Measurements from ENCODE around the gene OR2B6.
"Not testable (repeated sequence)": the region's sequence is repeated elsewhere in the genome, so short reads cannot be mapped to it uniquely, and the experiment has no call there.

The OR2B6 gene

GRCh38 chr6:27931209-27931608 is 25.8 kb upstream of the OR2B6 start:
- no peak overlapping the region for H3K27ac ChIP-seq
- no peak overlapping the region for H3K4me3 ChIP-seq (ENCODE audit: low read depth, low read length)
- in situ Hi-C loops (cut with HindIII; ENCODE audit: low pct_ligation_motif_present, low sequenced_read_pairs) = no loop called here
- no peaks in the 10 kb centered on the region for H3K36me3 ChIP-seq (replicated peaks)
- no peak for DNase-seq
- H3K27me3 ChIP-seq (replicated peaks) = no peaks in the 10 kb centered on the region
- TF ChIP-seq CTCF (IDR thresholded peaks at IDR 0.05; ENCODE audit: low read depth, low read length, missing control alignments) = no peak

- Histone ChIP-seq H3K36me3 (replicated peaks) (no peaks in the 10 kb centered on the region), H3K4me3 (ENCODE audit: low read depth, low read length) (no peak overlapping the region), H3K27me3 (replicated peaks) (no peaks in the 10 kb centered on the region), H3K27ac (no peak overlapping the region)
- peak; percentile 3 for DNase-seq
- in situ Hi-C loops (cut with HindIII; ENCODE audit: low pct_ligation_motif_present, low sequenced_read_pairs) = no loop called here
- no peak for TF ChIP-seq CTCF (IDR thresholded peaks at IDR 0.05; ENCODE audit: low read depth, low read length, missing control alignments)
These were observed 16.3 kb upstream of the OR2B6 start for GRCh38 chr6:27940766-27941165.

GRCh38 chr6:27943072-27943471 is 14.0 kb upstream of the OR2B6 start:
- in situ Hi-C loops (cut with HindIII; ENCODE audit: low pct_ligation_motif_present, low sequenced_read_pairs) = not testable (repeated sequence)

GRCh38 chr6:27948237-27948636 is 8.8 kb upstream of the OR2B6 start:
- in situ Hi-C loops (cut with HindIII; ENCODE audit: low pct_ligation_motif_present, low sequenced_read_pairs) = no loop called here
- Histone ChIP-seq H3K4me3 (ENCODE audit: low read depth, low read length) (no peak overlapping the region), H3K36me3 (replicated peaks) (no peaks in the 10 kb centered on the region), H3K27me3 (replicated peaks) (no peaks in the 10 kb centered on the region), H3K27ac (no peak overlapping the region)
- no peak for DNase-seq
- TF ChIP-seq CTCF (IDR thresholded peaks at IDR 0.05; ENCODE audit: low read depth, low read length, missing control alignments) = no peak

More at GRCh38 chr6:27943072-27943471, 14.0 kb upstream of the OR2B6 start:
- not testable (repeated sequence) for H3K36me3 ChIP-seq (replicated peaks); DNase-seq; H3K27ac ChIP-seq; H3K27me3 ChIP-seq (replicated peaks); H3K4me3 ChIP-seq (ENCODE audit: low read depth, low read length)

GRCh38 chr6:27951040-27951439 is 6.0 kb upstream of the OR2B6 start:
- H3K36me3 ChIP-seq (replicated peaks) = no peaks in the 10 kb centered on the region
- H3K27ac ChIP-seq = no peak overlapping the region
- in situ Hi-C loops (cut with HindIII; ENCODE audit: low pct_ligation_motif_present, low sequenced_read_pairs) = no loop called here
- TF ChIP-seq CTCF (IDR thresholded peaks at IDR 0.05; ENCODE audit: low read depth, low read length, missing control alignments) = no peak
- DNase-seq = no peak
- H3K27me3 ChIP-seq (replicated peaks) = no peaks in the 10 kb centered on the region
- no peak overlapping the region for H3K4me3 ChIP-seq (ENCODE audit: low read depth, low read length)

GRCh38 chr6:27957516-27957915 is 475 bp downstream of the OR2B6 start:
- Histone ChIP-seq H3K36me3 (replicated peaks) (no peaks in the 10 kb centered on the region), H3K4me3 (ENCODE audit: low read depth, low read length) (no peak overlapping the region)

More at GRCh38 chr6:27957516-27957915, 475 bp downstream of the OR2B6 start:
- Histone ChIP-seq H3K27me3 (replicated peaks) (no peaks in the 10 kb centered on the region), H3K27ac (no peak overlapping the region)
- no peak for TF ChIP-seq CTCF (IDR thresholded peaks at IDR 0.05; ENCODE audit: low read depth, low read length, missing control alignments)
- DNase-seq = no peak
- in situ Hi-C loops (cut with HindIII; ENCODE audit: low pct_ligation_motif_present, low sequenced_read_pairs) = no loop called here
